ENCODE data around the gene PLA2G12A. TPM values are rescaled to one million over a fixed set of nuclear protein-coding genes. Genes with fewer than 3 reads are reported as not detected.

The PLA2G12A gene
- total and polyA plus RNA-seq, 9 of the 15 experiments (the other 6 are each of a cell fraction or from before 2014, with no cell fraction given) = 24.2 to 226 (median 80.5) TPM

- peaks cover 0 to 10% of the 10 kb centered on the region in 2 experiments; a peak in 2 of 5 replicates for H3K4me1 ChIP-seq (replicated peaks in 1 of 2; ENCODE audit: control insufficient read depth in 2 of 2, insufficient read depth in 2 of 2, low read length in 2 of 2)
- in situ Hi-C loops (cut with MboI) (no loop called here), intact Hi-C loops (cut with micrococcal nuclease) (no loop called here)
- no peak for TF ChIP-seq SMAD4 (CRISPR knock-in tag; conservative IDR thresholded peaks at IDR 0.05)
- TF ChIP-seq OTX1 (CRISPR knock-in tag; IDR thresholded peaks at IDR 0.05) = no peak
- TF ChIP-seq ADNP (tag; IDR thresholded peaks at IDR 0.05) = no peak
- no peak for TF ChIP-seq ZNF586 (CRISPR knock-in tag; conservative IDR thresholded peaks at IDR 0.05)
- TF ChIP-seq, protein P1, sequence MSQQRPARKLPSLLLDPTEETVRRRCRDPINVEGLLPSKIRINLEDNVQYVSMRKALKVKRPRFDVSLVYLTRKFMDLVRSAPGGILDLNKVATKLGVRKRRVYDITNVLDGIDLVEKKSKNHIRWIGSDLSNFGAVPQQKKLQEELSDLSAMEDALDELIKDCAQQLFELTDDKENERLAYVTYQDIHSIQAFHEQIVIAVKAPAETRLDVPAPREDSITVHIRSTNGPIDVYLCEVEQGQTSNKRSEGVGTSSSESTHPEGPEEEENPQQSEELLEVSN (IDR thresholded peaks at IDR 0.05; ENCODE audit: borderline replicate concordance in 1 of 2, extremely low read depth in 1 of 2, insufficient read depth in 1 of 2, insufficient read length in 1 of 2, low read depth in 1 of 2, low read length in 1 of 2, poor library complexity in 1 of 2, severe bottlenecking in 1 of 2) = no peak
- no peak for TF ChIP-seq PTTG1 (tag; IDR thresholded peaks at IDR 0.05; ENCODE audit: low read depth)
- TF ChIP-seq ZNF561 (CRISPR knock-in tag; conservative IDR thresholded peaks at IDR 0.05) = no peak
- H4K20me1 ChIP-seq (replicated peaks; ENCODE audit: control insufficient read depth, insufficient read depth, low read length) = 0 out of 2 replicates have a peak, but pooled peaks cover 2% of the 10 kb centered on the region
- no TSS peak for BruUV-seq (replicated peaks)
- H3K4me2 ChIP-seq (ENCODE audit: insufficient read depth, low read length) = no peak overlapping the region
- peaks cover 84% of the 10 kb centered on the region for H3K36me3 ChIP-seq (ENCODE audit: control insufficient read depth, insufficient read depth, low read length)
- H3K9ac ChIP-seq (ENCODE audit: insufficient read depth in 1 of 2, low read depth in 2 of 2, low read length in 2 of 2) = no peak overlapping the region
- ChIA-PET POLR2A (no interaction called here), CTCF (ENCODE audit: low intra/inter-chr PET ratio) (no interaction called here)
- no peaks in the 10 kb centered on the region for H3K9me1 ChIP-seq (ENCODE audit: control insufficient read depth, insufficient read depth, low read length)
- no peak overlapping the region for H3K4me3 ChIP-seq
- no peaks in the 10 kb centered on the region for H3K27me3 ChIP-seq (ENCODE audit: control insufficient read depth in 2 of 2, insufficient read depth in 2 of 2, low read length in 2 of 2)
- H3K27ac ChIP-seq (ENCODE audit: extremely low read depth, low read depth, low read length) = peak overlapping the region; percentile 19; the same call in 1 of the 3 replicates
- WGBS (ENCODE audit: insufficient coverage, low coverage, missing lambda C conversion rate) = 100% methylated on average over 1 of the region's 1 CpG
- DNase-seq (ENCODE audit: extremely low read depth in 1 of 4, low spot score in 3 of 4) (no peak), ATAC-seq (no peak), FAIRE-seq (no peak)
- peaks cover 56% of the 10 kb centered on the region for H3K79me2 ChIP-seq (ENCODE audit: control insufficient read depth, insufficient read depth, low read length)
- no peaks in the 10 kb centered on the region; the same call in 1 of the 2 replicates for H3K9me3 ChIP-seq (replicated peaks; ENCODE audit: control insufficient read depth, insufficient read depth, low read depth, low read length)
- no peak overlapping the region for H2AFZ ChIP-seq (ENCODE audit: low read depth, low read length)
Observed at GRCh38 chr4:109718759-109719158, 11.1 kb downstream of the PLA2G12A start.

Data from K562 (cell line).